ENCODE results near the gene DNMT3A. TPM values are rescaled to one million over a fixed set of nuclear protein-coding genes. Genes with fewer than 3 reads are reported as not detected.

The DNMT3A gene
- total and polyA plus RNA-seq, 2 of the 8 experiments (the other 6 are each of a cell fraction or from before 2014, with no cell fraction given) = 33.6 to 178 TPM

DNA sequence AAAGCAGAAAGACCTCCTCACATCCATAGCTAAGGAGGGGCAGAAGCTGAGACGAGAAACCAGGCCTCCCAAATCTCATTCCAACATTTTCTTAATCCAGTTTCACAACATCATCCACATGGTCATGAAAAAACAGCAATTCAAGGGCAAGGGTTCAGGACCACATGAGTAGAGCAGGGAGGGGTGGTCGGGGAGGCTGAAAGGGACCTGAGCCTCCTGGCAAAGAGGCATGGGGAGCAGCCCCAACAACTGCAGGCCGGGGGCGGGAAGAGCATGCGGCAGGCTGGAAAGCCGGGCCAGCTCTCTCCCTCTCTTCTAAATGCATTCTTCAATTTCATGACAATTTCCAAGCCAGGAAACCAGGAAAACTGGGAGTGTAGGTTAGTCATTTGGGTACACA lies 76.7 kb downstream of the DNMT3A start:
- H2BK120ac ChIP-seq (replicated peaks; ENCODE audit: low read depth, low read length) = no peak overlapping the region
- no peak overlapping the region for H3K4me3 ChIP-seq (ENCODE audit: extremely low read depth in 1 of 4, insufficient read depth in 2 of 4, low read depth in 3 of 4, low read length in 4 of 4)
- H3K4ac ChIP-seq (replicated peaks; ENCODE audit: insufficient read length, low read depth, low read length) = peak overlapping the region; percentile 65
- TF ChIP-seq, protein P1, sequence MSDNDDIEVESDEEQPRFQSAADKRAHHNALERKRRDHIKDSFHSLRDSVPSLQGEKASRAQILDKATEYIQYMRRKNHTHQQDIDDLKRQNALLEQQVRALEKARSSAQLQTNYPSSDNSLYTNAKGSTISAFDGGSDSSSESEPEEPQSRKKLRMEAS (IDR thresholded peaks at IDR 0.05) = 0 out of 2 replicates have a peak, but pooled peaks have one; percentile 25
- TF ChIP-seq TCF12 (IDR thresholded peaks at IDR 0.05; ENCODE audit: low read depth, low read length) = no peak
- TF ChIP-seq, protein P2, sequence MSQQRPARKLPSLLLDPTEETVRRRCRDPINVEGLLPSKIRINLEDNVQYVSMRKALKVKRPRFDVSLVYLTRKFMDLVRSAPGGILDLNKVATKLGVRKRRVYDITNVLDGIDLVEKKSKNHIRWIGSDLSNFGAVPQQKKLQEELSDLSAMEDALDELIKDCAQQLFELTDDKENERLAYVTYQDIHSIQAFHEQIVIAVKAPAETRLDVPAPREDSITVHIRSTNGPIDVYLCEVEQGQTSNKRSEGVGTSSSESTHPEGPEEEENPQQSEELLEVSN (IDR thresholded peaks at IDR 0.05) = peak; percentile 72
- no peak overlapping the region; the same call in 1 of the 2 replicates for H4K8ac ChIP-seq (ENCODE audit: extremely low read depth, insufficient read depth, low read length)
- CTCF ChIA-PET (ENCODE audit: partially characterized antibody) = interaction anchor here (1.1 to 1.9 kb wide), 4 partner anchors 12 to 159 kb away, joined by 3 to 8 read pairs (median 4); no protein-coding TSS in a partner anchor
- DNase-seq (ENCODE audit: low read depth in 1 of 2, low spot score in 2 of 2) (no peak), FAIRE-seq (no peak)
- POLR2A ChIA-PET (ENCODE audit: partially characterized antibody) = interaction anchor here (1.3 to 1.6 kb wide), 2 partner anchors 12 to 14 kb away, joined by 5 to 8 read pairs; no protein-coding TSS in a partner anchor
- no peaks in the 10 kb centered on the region; a peak in 1 of 7 replicates for H3K27me3 ChIP-seq (replicated peaks in 1 of 4; ENCODE audit: control insufficient read depth in 3 of 4, extremely low read depth in 1 of 4, insufficient read depth in 3 of 4, low read length in 3 of 4)
- peak overlapping the region; percentile 88; the same call in 1 of the 2 replicates for H2BK12ac ChIP-seq (ENCODE audit: low read depth, low read length)
- H4K20me1 ChIP-seq (replicated peaks in 1 of 2; ENCODE audit: control insufficient read depth in 1 of 2, insufficient read depth in 2 of 2, low read length in 2 of 2) = no peaks in the 10 kb centered on the region
- H4K5ac ChIP-seq (ENCODE audit: insufficient read length, low read depth, low read length) = no peak overlapping the region
- no peak overlapping the region for H2AFZ ChIP-seq (ENCODE audit: low read length)
- H3K9ac ChIP-seq (replicated peaks in 1 of 4; ENCODE audit: extremely low read depth in 1 of 4, low read depth in 3 of 4, low read length in 3 of 4) = no peak overlapping the region; a peak in 1 of 7 replicates
- no peak overlapping the region for H2AK5ac ChIP-seq (ENCODE audit: low read depth, low read length)
- H3K36me3 ChIP-seq (ENCODE audit: control insufficient read depth in 2 of 4, insufficient read depth in 4 of 4, low read length in 3 of 4) = no peaks in the 10 kb centered on the region
- no peaks in the 10 kb centered on the region for H3K79me2 ChIP-seq (ENCODE audit: control insufficient read depth in 1 of 2, insufficient read depth in 2 of 2, low read length in 2 of 2)
- H2BK5ac ChIP-seq (ENCODE audit: low read depth, low read length) = no peak overlapping the region
- H3K18ac ChIP-seq (ENCODE audit: extremely low read depth, low read length) = 0 out of 2 replicates have a peak overlapping the region, but pooled peaks have one; percentile 2
- no peaks in the 10 kb centered on the region for H3K79me1 ChIP-seq (ENCODE audit: low read depth, low read length)
- H3K23ac ChIP-seq (ENCODE audit: insufficient read length) = no peak overlapping the region
- no peak overlapping the region for H4K91ac ChIP-seq (replicated peaks; ENCODE audit: insufficient read length, low read length)
- H3K4me2 ChIP-seq (ENCODE audit: insufficient read depth in 1 of 2, low read depth in 2 of 2, low read length in 2 of 2) = no peak overlapping the region
- H3K56ac ChIP-seq (replicated peaks; ENCODE audit: insufficient read length, low read depth, low read length) = no peak overlapping the region
- no peaks in the 10 kb centered on the region for H3K23me2 ChIP-seq (ENCODE audit: low read depth, low read length)
- no peaks in the 10 kb centered on the region for H3K9me3 ChIP-seq (ENCODE audit: insufficient read depth in 2 of 2, low read depth in 1 of 2, low read length in 1 of 2)
- peak overlapping the region; percentile 65; the same call in 1 of the 2 replicates for H2BK15ac ChIP-seq (ENCODE audit: low read length)
- WGBS, 2 experiments (ENCODE audit: extremely low coverage in 1 of 2, insufficient coverage in 1 of 2, insufficient read length in 1 of 2, insufficient replicate concordance in 2 of 2, low coverage in 1 of 2, low lambda C conversion rate in 2 of 2, missing lambda C conversion rate in 1 of 2) = 89% methylated on average over 6 of the region's 6 CpGs; no CpG with 5 or more reads in 1 of the 2 experiments
- no peak overlapping the region for H3K14ac ChIP-seq (ENCODE audit: insufficient read length)
- H2BK20ac ChIP-seq (ENCODE audit: low read length) = no peak overlapping the region
- H3K4me1 ChIP-seq (replicated peaks in 1 of 4; ENCODE audit: control insufficient read depth in 3 of 4, insufficient read depth in 4 of 4, low read length in 3 of 4) = peaks cover 12 to 29% (median 20%) of the 10 kb centered on the region in 4 experiments
- no peak overlapping the region for H3K27ac ChIP-seq (ENCODE audit: low read depth, low read length)
